ENCODE results near the gene ITPR3. TPM values are rescaled to one million over a fixed set of nuclear protein-coding genes. Genes with fewer than 3 reads are reported as not detected.
"Not testable (repeated sequence)": the region's sequence is repeated elsewhere in the genome, so short reads cannot be mapped to it uniquely, and the experiment has no call there.

ITPR3 gene
- total RNA-seq, 1 donor from 2014 or later: 43.0 TPM

DNA sequence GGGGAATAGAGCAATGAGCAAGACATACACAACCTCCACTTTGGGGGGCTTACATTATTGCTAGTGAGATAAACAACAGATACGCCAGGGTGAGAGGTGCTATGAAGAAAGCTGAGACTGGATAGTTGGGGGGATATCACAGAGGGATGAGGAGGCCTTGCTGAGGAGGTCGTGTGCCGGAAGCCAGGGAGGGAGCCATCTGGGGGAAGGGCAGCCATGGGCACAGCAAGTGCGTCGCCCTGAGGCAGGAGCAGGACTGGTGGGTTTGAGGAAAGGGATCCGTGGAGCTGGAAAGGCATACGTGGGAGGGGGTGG is 28.9 kb upstream of the ITPR3 start:
- Histone ChIP-seq H3K9me3 (no peaks in the 10 kb centered on the region), H3K4me3 (no peak overlapping the region), H3K27ac (no peak overlapping the region), H3K4me1 (no peaks in the 10 kb centered on the region), H3K27me3 (no peaks in the 10 kb centered on the region), H3K36me3 (no peaks in the 10 kb centered on the region)
- TF ChIP-seq, protein P1, sequence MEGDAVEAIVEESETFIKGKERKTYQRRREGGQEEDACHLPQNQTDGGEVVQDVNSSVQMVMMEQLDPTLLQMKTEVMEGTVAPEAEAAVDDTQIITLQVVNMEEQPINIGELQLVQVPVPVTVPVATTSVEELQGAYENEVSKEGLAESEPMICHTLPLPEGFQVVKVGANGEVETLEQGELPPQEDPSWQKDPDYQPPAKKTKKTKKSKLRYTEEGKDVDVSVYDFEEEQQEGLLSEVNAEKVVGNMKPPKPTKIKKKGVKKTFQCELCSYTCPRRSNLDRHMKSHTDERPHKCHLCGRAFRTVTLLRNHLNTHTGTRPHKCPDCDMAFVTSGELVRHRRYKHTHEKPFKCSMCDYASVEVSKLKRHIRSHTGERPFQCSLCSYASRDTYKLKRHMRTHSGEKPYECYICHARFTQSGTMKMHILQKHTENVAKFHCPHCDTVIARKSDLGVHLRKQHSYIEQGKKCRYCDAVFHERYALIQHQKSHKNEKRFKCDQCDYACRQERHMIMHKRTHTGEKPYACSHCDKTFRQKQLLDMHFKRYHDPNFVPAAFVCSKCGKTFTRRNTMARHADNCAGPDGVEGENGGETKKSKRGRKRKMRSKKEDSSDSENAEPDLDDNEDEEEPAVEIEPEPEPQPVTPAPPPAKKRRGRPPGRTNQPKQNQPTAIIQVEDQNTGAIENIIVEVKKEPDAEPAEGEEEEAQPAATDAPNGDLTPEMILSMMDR (IDR thresholded peaks at IDR 0.05): no peak
- intact Hi-C loops (cut with DNase I): no loop called here
- DNase-seq (ENCODE audit: low spot score in 2 of 2): no peak

DNA sequence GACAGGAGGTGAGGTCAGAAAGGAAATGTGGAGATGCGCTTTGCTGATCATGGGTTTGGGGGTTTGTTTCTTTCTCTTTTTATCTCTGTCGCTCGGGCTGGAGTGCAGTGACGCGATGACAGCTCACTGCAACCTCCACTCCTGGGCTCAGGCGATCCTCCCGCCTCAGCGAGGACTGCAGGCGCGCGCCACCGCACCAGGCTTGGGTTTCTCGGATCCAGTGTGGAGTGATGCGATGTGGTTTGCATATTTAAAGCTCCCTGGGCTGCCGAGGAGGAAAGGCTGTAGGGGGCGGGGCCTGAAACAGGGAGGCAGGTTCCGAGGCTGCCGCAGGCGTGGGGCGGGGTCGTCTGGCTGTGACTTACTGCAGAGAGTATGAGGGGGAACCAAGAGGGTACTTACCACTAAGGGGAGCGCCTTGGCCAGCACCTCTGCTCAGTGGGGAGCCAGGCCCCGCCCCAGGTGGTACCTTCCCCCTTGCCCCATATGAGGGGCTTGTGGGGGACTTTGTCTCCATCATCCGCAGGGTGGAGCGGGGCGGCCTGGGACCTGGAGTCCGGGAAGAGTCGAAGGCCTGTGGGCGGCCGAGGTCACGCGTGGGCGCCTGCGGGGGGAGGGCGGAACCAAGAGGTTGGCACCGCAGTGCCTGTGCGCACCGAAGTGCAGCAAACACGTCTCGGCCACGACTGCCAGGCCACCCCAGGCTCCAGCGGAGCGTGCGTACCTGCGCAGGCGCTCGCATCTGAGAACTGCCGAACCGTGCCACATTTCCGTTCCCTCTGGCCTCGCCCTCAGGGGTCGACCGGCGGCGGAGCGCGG is 28.3 kb upstream of the ITPR3 start:
- H3K27ac ChIP-seq: no peak overlapping the region
- TF ChIP-seq, protein P1 (IDR thresholded peaks at IDR 0.05): no peak
- no peaks in the 10 kb centered on the region for H3K36me3 ChIP-seq
- H3K4me1 ChIP-seq: no peaks in the 10 kb centered on the region
- H3K27me3 ChIP-seq: no peaks in the 10 kb centered on the region
- DNase-seq (ENCODE audit: low spot score in 2 of 2): no peak
- no peaks in the 10 kb centered on the region for H3K9me3 ChIP-seq
- peak overlapping the region in 1 of 2 donors; percentile 39 for H3K4me3 ChIP-seq
- intact Hi-C loops (cut with DNase I): no loop called here

DNA sequence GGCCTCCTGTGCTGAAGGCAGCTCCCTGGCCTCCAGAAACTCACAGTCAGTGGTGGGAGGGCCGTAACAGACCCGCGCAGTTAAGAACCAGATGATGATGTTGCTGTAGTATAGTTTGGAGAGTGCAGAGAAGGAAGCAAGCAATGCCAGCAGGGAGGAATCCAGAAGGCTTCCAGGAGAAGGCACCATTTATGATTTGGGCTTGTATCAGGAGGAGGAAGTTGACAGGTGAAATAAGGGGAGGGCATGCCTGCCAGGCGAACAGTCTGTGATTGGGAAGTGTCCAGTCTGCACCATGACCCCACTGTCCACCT is 27.8 kb upstream of the ITPR3 start:
- H3K27ac ChIP-seq: no peak overlapping the region
- H3K36me3 ChIP-seq: no peaks in the 10 kb centered on the region
- no peaks in the 10 kb centered on the region for H3K9me3 ChIP-seq
- intact Hi-C loops (cut with DNase I): no loop called here
- H3K27me3 ChIP-seq: no peaks in the 10 kb centered on the region
- TF ChIP-seq, protein P1 (IDR thresholded peaks at IDR 0.05): no peak
- H3K4me3 ChIP-seq: peak overlapping the region in 1 of 2 donors; percentile 39
- H3K4me1 ChIP-seq: no peaks in the 10 kb centered on the region
- no peak for DNase-seq (ENCODE audit: low spot score in 2 of 2)

DNA sequence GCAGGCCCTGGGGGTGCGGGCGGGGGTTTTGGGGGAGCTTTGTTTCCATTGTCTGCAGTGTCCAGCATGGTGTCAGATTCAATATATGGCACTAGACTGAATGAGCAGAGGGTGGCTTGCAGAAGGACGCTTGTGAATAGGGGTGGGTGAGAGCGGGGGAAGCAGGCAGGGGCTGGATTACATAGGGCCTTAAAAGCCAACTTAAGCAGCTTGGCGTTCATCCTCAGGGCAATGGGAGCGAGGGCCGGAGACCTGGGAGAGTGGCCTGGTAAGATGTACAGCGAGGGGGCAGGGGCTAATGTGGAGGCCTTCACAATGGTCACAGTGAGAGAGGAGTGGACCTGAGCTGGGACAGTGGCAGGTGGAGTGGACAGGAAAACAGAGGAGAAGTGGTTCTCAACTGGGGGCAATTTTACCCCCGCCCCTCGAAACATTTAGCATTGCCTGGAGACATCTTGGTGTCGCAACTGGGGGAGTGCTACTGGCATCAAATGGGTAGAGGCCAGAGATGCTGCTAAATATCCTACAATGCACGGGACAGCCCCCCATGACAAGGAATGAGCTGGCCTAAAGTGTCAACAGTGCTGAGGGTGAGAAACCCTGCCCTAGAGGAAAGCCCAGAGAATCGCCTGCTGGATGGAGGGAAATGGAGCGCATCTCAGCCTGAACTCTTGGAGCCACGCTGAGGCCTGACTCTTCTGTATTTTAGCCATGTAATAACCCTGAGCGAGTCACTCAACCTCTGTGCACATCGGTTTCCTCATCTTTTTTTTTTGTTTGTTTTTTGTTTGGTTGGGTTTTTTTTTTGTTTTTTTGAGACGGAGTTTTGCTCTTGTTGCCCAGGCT is 25.9 kb upstream of the ITPR3 start:
- Histone ChIP-seq H3K4me3 (no peak overlapping the region), H3K27ac (no peak overlapping the region), H3K36me3 (no peaks in the 10 kb centered on the region), H3K4me1 (no peaks in the 10 kb centered on the region), H3K9me3 (no peaks in the 10 kb centered on the region), H3K27me3 (no peaks in the 10 kb centered on the region)
- intact Hi-C loops (cut with DNase I): no loop called here
- DNase-seq (ENCODE audit: low spot score in 2 of 2): no peak
- TF ChIP-seq, protein P1 (IDR thresholded peaks at IDR 0.05): no peak

DNA sequence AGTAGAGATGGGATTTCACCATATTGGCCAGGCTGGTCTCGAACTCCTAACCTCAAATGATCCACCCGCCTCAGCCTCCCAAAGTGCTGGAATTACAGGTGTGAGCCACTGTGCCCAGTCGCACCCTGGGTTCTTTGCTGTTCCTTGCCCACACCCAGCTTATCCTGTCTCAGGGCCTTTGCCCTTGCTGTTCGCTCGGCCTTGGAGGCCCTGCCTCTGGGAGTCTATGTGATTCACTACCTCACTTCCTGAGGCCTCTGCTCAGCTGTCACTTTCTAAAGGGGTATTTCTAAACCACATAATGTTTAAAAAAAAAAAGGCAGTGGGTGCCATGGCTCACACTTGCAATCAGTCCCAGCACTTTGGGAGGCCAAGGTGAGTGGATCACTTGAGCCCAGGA is 24.2 kb upstream of the ITPR3 start:
- H3K27me3 ChIP-seq; intact Hi-C loops (cut with DNase I); H3K27ac ChIP-seq; DNase-seq (ENCODE audit: low spot score in 2 of 2); H3K36me3 ChIP-seq; H3K4me3 ChIP-seq; H3K4me1 ChIP-seq; H3K9me3 ChIP-seq: not testable (repeated sequence)

DNA sequence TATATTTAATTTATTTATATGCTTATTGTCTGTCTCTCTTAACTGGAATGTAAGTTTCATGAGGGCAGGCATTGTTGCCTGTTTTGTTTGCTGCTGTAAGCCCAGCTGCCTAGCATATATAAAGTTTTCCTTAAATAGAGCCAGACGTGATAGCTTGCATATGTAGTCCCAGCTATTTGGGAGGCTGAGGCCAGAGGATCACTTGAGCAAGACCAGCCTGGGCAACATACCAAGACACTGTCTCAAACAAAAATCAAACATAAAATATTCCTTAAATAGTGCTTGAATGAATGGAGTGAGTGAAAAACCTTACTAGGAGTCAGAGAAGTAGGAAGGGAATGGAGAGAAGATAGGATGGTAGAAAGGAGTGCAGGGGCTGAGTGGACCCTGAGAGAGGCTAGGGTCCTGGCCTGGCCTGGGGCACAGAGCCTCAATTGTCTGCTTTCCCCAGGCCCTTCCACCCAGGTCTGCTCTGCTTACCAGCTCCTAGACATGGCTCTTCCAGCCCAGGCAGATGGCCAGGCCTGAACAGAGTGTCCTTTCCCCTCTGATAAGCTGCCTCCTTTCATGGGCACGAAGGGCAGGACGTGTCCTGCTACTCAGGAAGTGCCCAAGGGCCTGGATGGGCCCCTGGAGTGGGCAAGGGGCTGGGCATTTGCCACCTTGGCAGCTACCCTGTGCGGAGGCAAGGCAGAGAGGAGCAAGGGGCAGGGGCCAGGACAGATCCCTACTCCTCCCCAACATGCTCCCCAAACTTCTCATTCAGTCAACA is 23.4 kb upstream of the ITPR3 start:
- H3K9me3 ChIP-seq: no peaks in the 10 kb centered on the region
- intact Hi-C loops (cut with DNase I): no loop called here
- H3K27ac ChIP-seq: no peak overlapping the region
- no peaks in the 10 kb centered on the region for H3K27me3 ChIP-seq
- DNase-seq (ENCODE audit: low spot score in 2 of 2): no peak
- TF ChIP-seq, protein P1 (IDR thresholded peaks at IDR 0.05): no peak
- no peaks in the 10 kb centered on the region for H3K36me3 ChIP-seq
- H3K4me1 ChIP-seq: no peaks in the 10 kb centered on the region
- no peak overlapping the region for H3K4me3 ChIP-seq

All from ascending aorta (tissue), 2 donors.